GM12801 (cell line): Measurements from ENCODE around the gene MPDU1.

Experiments used
- TF ChIP-seq, protein P1 (sequence below): IDR thresholded peaks from one replicate; pipeline ENCODE4 v1.5.1; 2011; ENCODE audit warnings: control low read depth; ENCODE audit not compliant: insufficient read length; ENCODE audit errors: extremely low read depth

The MPDU1 gene

DNA sequence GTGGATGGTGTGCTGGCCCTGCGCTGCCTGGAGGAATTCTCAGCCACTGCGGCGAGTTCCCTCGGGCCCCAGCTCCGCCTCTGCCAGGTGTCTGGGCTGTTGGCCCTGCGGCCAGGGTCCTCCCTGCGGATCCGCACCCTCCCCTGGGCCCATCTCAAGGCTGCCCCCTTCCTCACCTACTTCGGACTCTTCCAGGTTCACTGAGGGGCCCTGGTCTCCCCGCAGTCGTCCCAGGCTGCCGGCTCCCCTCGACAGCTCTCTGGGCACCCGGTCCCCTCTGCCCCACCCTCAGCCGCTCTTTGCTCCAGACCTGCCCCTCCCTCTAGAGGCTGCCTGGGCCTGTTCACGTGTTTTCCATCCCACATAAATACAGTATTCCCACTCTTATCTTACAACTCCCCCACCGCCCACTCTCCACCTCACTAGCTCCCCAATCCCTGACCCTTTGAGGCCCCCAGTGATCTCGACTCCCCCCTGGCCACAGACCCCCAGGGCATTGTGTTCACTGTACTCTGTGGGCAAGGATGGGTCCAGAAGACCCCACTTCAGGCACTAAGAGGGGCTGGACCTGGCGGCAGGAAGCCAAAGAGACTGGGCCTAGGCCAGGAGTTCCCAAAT lies 26.4 kb upstream of the MPDU1 start:
- TF ChIP-seq, protein P1, sequence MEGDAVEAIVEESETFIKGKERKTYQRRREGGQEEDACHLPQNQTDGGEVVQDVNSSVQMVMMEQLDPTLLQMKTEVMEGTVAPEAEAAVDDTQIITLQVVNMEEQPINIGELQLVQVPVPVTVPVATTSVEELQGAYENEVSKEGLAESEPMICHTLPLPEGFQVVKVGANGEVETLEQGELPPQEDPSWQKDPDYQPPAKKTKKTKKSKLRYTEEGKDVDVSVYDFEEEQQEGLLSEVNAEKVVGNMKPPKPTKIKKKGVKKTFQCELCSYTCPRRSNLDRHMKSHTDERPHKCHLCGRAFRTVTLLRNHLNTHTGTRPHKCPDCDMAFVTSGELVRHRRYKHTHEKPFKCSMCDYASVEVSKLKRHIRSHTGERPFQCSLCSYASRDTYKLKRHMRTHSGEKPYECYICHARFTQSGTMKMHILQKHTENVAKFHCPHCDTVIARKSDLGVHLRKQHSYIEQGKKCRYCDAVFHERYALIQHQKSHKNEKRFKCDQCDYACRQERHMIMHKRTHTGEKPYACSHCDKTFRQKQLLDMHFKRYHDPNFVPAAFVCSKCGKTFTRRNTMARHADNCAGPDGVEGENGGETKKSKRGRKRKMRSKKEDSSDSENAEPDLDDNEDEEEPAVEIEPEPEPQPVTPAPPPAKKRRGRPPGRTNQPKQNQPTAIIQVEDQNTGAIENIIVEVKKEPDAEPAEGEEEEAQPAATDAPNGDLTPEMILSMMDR, result no peak

DNA sequence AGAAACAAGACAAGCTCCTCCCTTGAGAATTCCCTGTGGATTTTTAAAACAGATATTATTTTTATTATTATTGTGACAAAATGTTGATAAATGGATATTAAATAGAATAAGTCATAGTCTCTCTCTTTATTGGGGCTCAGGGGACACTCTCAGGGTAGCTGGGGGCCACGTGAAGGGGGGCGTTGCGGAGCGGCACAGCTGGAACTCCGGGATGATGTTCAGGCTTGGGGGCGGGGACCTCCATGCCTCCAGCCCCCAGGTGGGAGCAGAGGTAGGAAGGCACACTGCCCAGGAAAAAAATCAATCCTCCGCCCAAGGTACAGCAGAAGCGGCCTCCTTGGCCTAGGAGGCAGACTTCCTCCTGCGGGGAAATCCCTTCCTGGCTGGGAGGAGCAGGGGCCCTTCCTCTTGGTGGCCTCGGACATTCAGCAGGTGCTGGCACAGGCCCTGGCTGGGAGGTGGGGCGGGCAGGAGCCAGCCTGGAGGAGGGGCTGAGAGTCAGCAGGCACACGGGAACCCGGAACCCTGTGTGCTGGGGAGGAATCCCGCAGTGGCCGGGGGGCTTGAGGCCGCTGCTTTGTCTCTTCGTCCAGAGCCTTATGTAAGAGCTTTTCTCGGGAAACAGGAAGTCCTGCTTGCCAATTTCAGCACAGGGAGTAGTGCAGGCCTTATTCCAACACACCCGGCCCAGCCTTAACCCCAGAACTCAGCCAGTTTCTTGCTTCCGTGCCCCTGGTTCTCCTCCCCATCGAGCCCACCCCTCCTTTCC lies 25.7 kb upstream of the MPDU1 start:
- TF ChIP-seq, protein P1, result no peak

DNA sequence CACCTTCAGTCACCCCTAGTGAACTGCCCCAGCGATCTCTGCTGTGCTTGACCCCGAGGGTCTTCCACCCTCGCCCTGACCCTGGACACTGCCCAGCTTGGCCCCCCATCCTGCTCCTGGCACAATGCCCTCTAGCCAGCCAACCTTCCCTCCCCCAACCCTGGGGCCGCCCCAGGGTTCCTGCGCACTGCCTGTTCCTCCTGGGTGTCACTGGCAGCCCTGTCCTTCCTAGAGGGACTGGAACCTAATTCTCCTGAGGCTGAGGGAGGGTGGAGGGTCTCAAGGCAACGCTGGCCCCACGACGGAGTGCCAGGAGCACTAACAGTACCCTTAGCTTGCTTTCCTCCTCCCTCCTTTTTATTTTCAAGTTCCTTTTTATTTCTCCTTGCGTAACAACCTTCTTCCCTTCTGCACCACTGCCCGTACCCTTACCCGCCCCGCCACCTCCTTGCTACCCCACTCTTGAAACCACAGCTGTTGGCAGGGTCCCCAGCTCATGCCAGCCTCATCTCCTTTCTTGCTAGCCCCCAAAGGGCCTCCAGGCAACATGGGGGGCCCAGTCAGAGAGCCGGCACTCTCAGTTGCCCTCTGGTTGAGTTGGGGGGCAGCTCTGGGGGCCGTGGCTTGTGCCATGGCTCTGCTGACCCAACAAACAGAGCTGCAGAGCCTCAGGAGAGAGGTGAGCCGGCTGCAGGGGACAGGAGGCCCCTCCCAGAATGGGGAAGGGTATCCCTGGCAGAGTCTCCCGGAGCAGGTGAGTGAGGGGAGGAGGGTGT lies 24.9 kb upstream of the MPDU1 start, which contains the start of gene TNFSF13:
Gene TNFSF13 (plus strand): TSS at position 207 of the 776 bp plus-strand sequence. CDS start 290 bp downstream, at position 497.
- TF ChIP-seq, protein P1, result no peak

DNA sequence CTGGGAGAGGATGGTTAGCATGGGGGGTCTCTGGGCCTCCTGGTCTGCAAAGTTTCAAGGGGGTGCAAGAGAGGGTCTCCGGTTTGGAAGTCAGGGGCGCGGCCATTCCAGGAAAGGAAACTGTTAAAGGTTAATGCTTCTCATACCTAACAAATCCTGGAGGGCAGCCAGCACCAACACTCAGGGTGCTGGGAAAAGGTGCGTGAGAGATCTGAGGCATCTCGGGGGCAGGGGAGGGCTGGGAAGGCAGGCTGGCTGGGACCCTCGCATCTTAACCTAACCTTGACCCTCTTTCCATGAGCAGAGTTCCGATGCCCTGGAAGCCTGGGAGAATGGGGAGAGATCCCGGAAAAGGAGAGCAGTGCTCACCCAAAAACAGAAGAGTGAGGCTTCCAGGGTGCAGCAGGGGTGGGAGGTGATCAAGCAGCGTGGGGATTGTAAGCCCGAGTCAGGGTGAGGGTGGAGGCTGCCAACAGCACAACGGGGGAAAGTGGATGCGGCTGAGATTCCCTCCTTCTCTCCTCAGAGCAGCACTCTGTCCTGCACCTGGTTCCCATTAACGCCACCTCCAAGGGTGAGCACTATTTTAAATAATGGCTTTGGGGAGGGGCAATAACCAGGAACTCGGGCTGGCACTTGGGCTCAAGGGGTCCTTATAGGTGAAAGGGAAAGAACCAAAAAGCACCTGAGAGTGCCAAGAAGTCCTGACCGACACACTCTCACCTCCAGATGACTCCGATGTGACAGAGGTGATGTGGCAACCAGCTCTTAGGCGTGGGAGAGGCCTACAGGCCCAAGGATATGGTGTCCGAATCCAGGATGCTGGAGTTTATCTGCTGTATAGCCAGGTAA lies 24.1 kb upstream of the MPDU1 start:
- TF ChIP-seq, protein P1, result no peak

DNA sequence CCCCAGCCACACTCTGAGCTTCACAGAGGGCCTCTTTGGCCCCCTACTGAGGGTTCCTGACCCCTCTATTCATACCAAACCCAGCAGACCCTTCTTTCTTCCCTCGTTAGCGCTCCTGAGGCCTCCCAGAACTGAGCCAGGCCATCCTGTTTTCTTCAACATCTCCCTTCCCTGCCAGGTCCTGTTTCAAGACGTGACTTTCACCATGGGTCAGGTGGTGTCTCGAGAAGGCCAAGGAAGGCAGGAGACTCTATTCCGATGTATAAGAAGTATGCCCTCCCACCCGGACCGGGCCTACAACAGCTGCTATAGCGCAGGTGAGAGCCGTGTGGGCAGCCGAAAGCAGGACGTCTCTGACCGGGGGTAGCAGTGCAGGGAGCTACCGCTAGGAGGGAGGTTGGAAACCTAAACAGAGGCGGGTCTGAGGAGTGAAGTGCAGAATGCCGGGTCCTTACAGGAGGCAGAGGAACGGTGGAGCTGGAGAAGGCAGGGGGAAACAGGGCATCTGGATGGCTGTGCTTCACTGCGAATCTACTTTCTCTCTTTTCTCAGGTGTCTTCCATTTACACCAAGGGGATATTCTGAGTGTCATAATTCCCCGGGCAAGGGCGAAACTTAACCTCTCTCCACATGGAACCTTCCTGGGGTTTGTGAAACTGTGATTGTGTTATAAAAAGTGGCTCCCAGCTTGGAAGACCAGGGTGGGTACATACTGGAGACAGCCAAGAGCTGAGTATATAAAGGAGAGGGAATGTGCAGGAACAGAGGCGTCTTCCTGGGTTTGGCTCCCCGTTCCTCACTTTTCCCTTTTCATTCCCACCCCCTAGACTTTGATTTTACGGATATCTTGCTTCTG lies 23.3 kb upstream of the MPDU1 start:
- TF ChIP-seq, protein P1, result no peak

DNA sequence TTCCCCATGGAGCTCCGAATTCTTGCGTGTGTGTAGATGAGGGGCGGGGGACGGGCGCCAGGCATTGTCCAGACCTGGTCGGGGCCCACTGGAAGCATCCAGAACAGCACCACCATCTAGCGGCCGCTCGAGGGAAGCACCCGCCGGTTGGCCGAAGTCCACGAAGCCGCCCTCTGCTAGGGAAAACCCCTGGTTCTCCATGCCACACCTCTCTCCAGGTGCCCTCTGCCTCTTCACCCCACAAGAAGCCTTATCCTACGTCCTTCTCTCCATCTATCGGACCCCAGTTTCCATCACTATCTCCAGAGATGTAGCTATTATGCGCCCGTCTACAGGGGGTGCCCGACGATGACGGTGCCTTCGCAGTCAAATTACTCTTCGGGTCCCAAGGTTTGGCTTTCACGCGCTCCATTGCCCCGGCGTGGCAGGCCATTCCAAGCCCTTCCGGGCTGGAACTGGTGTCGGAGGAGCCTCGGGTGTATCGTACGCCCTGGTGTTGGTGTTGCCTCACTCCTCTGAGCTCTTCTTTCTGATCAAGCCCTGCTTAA lies 22.6 kb upstream of the MPDU1 start:
- TF ChIP-seq, protein P1, result no peak
